Measurements from ENCODE around the gene SH3RF3. TPM values are rescaled to one million over a fixed set of nuclear protein-coding genes. Genes with fewer than 3 reads are reported as not detected.

Gene SH3RF3
- total and polyA plus RNA-seq, 9 of the 15 experiments (the other 6 are each of a cell fraction or from before 2014, with no cell fraction given): 0.02 TPM; not detected in 8

GRCh38 chr2:109213646-109214433 lies 84.8 kb downstream of the SH3RF3 start (continued):
- no peak for TF ChIP-seq ZKSCAN8 (CRISPR knock-in tag; IDR thresholded peaks at IDR 0.05)
- 0 out of 2 replicates have a peak, but pooled peaks have one; percentile 15 for TF ChIP-seq MYC (IDR thresholded peaks at IDR 0.05; ENCODE audit: low read depth, low read length)
- TF ChIP-seq MYC (CRISPR knock-in tag; IDR thresholded peaks at IDR 0.05; ENCODE audit: borderline replicate concordance, low read depth): no peak
- peak; percentile 91 for TF ChIP-seq VEZF1 (CRISPR knock-in tag; IDR thresholded peaks at IDR 0.05)
- 0 out of 2 replicates have a peak, but pooled peaks have one; percentile 28 for TF ChIP-seq HMG20A (CRISPR knock-in tag; conservative IDR thresholded peaks at IDR 0.05)
- no peak for TF ChIP-seq ZNF561 (CRISPR knock-in tag; conservative IDR thresholded peaks at IDR 0.05)
- no peak for TF ChIP-seq ZNF780A (CRISPR knock-in tag; IDR thresholded peaks at IDR 0.05)
- TF ChIP-seq E2F4 (CRISPR knock-in tag; IDR thresholded peaks at IDR 0.05; ENCODE audit: low read depth): no peak
- no peak for TF ChIP-seq BCLAF1 (IDR thresholded peaks at IDR 0.05; ENCODE audit: borderline replicate concordance in 1 of 2, control insufficient read depth in 1 of 2, low read depth in 2 of 2, low read length in 1 of 2)
- TF ChIP-seq RCOR1 (IDR thresholded peaks at IDR 0.05; ENCODE audit: borderline replicate concordance in 1 of 2, low read depth in 2 of 2, low read length in 2 of 2): peak in 1 of 2 experiments; percentile 95; a peak in 2 of 4 replicates
- TF ChIP-seq BRD9 (IDR thresholded peaks at IDR 0.05; ENCODE audit: low read depth, partially characterized antibody): no peak
- 0 out of 2 replicates have a peak, but pooled peaks have one; percentile 48 for TF ChIP-seq MYNN (IDR thresholded peaks at IDR 0.05)
- TF ChIP-seq MYNN (CRISPR knock-in tag; IDR thresholded peaks at IDR 0.05): no peak
- peak; percentile 60; the same call in 1 of the 2 replicates for TF ChIP-seq BCOR (IDR thresholded peaks at IDR 0.05)
- TF ChIP-seq CXXC5 (CRISPR knock-in tag; IDR thresholded peaks at IDR 0.05): peak; percentile 63
- no peak for TF ChIP-seq KLF6 (CRISPR knock-in tag; IDR thresholded peaks at IDR 0.05; ENCODE audit: borderline replicate concordance)
- no peak for TF ChIP-seq L3MBTL2 (IDR thresholded peaks at IDR 0.05)
- no peak for TF ChIP-seq ZNF449 (CRISPR knock-in tag; IDR thresholded peaks at IDR 0.05)
